Astrocyte (in vitro differentiated cells and primary cell): Measurements from ENCODE around the gene PYDC1. TPM values are rescaled to one million over a fixed set of nuclear protein-coding genes. Genes with fewer than 3 reads are reported as not detected.

ENCODE experiments used
- DNase-seq: peaks from one replicate; pipeline ENCODE4 v3.0.0-alpha.2; 2010; ENCODE audit warnings: low read depth
- FAIRE-seq: peaks from 2 replicates; lab custom pipeline; 2011; peaks lifted over from hg19 to GRCh38; lab: Jason Lieb, UNC
- H2AFZ ChIP-seq: 2 replicates; pipeline ENCODE4 v1.6.0; 2012; ENCODE audit warnings: low read depth, low read length, inconsistent platforms
- H3K27ac ChIP-seq: 2 replicates; pipeline ENCODE4 v1.5.1; 2011; ENCODE audit warnings: low read depth, low read length, inconsistent platforms
- H3K27me3 ChIP-seq: 2 replicates; pipeline ENCODE4 v1.6.0; 2011; ENCODE audit warnings: low read length, inconsistent platforms; ENCODE audit not compliant: insufficient read depth
- H3K36me3 ChIP-seq: 2 replicates; pipeline ENCODE4 v1.5.1; 2011; ENCODE audit warnings: low read length, inconsistent platforms; ENCODE audit not compliant: insufficient read depth
- H3K4me1 ChIP-seq: 2 replicates; pipeline ENCODE4 v1.5.1; 2011; ENCODE audit warnings: low read length, inconsistent platforms; ENCODE audit not compliant: insufficient read depth
- H3K4me2 ChIP-seq: 2 replicates; pipeline ENCODE4 v1.6.0; 2012; ENCODE audit warnings: low read length, inconsistent platforms
- H3K4me3 ChIP-seq: 2 replicates; pipeline ENCODE4 v1.5.1; 2011; ENCODE audit warnings: low read depth, mild to moderate bottlenecking, low read length, inconsistent platforms; ENCODE audit not compliant: insufficient read depth
- H3K79me2 ChIP-seq: 2 replicates; pipeline ENCODE4 v1.6.0; 2012; ENCODE audit warnings: mild to moderate bottlenecking, low read length, inconsistent platforms; ENCODE audit not compliant: insufficient read depth
- H3K9ac ChIP-seq: 2 replicates; pipeline ENCODE4 v1.6.0; 2012; ENCODE audit warnings: mild to moderate bottlenecking, low read length, inconsistent platforms
- H3K9me3 ChIP-seq: 2 replicates; pipeline ENCODE4 v1.5.1; 2012; ENCODE audit warnings: low read depth, mild to moderate bottlenecking, low read length, inconsistent platforms; ENCODE audit not compliant: insufficient read depth
- H4K20me1 ChIP-seq: 2 replicates; pipeline ENCODE4 v1.6.0; 2012; ENCODE audit warnings: low read length, inconsistent platforms; ENCODE audit not compliant: insufficient read depth
- H3K27ac Mint-ChIP-seq: one replicate; pipeline ENCODE4 v1.8.0; 2021; ENCODE audit warnings: mild to moderate bottlenecking, mixed read lengths; ENCODE audit not compliant: unreplicated experiment
- H3K27me3 Mint-ChIP-seq: one replicate; pipeline ENCODE4 v1.8.0; 2021; ENCODE audit warnings: low read depth, mixed read lengths; ENCODE audit not compliant: unreplicated experiment
- H3K36me3 Mint-ChIP-seq: one replicate; pipeline ENCODE4 v1.8.0; 2021; ENCODE audit warnings: low read depth, mixed read lengths; ENCODE audit not compliant: unreplicated experiment
- H3K4me1 Mint-ChIP-seq: one replicate; pipeline ENCODE4 v1.8.0; 2021; ENCODE audit warnings: low read depth, mixed read lengths; ENCODE audit not compliant: unreplicated experiment
- H3K4me3 Mint-ChIP-seq: one replicate; pipeline ENCODE4 v1.8.0; 2021; ENCODE audit warnings: mild to moderate bottlenecking, moderate library complexity, mixed read lengths; ENCODE audit not compliant: unreplicated experiment
- H3K9me3 Mint-ChIP-seq: one replicate; pipeline ENCODE4 v1.8.0; 2021; ENCODE audit warnings: mild to moderate bottlenecking, mixed read lengths; ENCODE audit not compliant: unreplicated experiment
- CTCF ChIP-seq: IDR thresholded peaks from 2 replicates; pipeline ENCODE4 v1.5.1; 2011; ENCODE audit warnings: low read depth, mild to moderate bottlenecking, inconsistent platforms, low read length, moderate library complexity; ENCODE audit not compliant: insufficient read depth
- EZH2 ChIP-seq: IDR thresholded peaks from 2 replicates; pipeline ENCODE4 v1.6.1; 2012; ENCODE audit warnings: mild to moderate bottlenecking, low read length, inconsistent platforms; ENCODE audit not compliant: insufficient read depth
- total RNA-seq: library from RNA; stranded (reverse); gene quantifications from 2 replicates; pipeline ENCODE4 v1.2.1, GENCODE V29; 2021

The PYDC1 gene
- total RNA-seq, 1 donor from 2014 or later = not detected

GRCh38 chr16:31184888-31185287, 32.0 kb downstream of the PYDC1 start:
- Histone ChIP-seq H3K4me2 (no peak overlapping the region), H3K36me3 (peaks cover 73% of the 10 kb centered on the region), H3K27ac (no peak overlapping the region), H3K4me3 (no peak overlapping the region), H4K20me1 (peaks cover 94% of the 10 kb centered on the region), H3K9ac (no peak overlapping the region), H3K27me3 (no peaks in the 10 kb centered on the region), H3K79me2 (peaks cover 99% of the 10 kb centered on the region), H2AFZ (no peak overlapping the region), H3K9me3 (no peaks in the 10 kb centered on the region), H3K4me1 (peaks cover 21% of the 10 kb centered on the region)
- TF ChIP-seq EZH2 = no peak
- TF ChIP-seq CTCF = no peak
- FAIRE-seq (no peak), DNase-seq (no peak)
- peak overlapping the region; percentile 30 for H3K4me3 Mint-ChIP-seq
- H3K27ac Mint-ChIP-seq = peak overlapping the region; percentile 20
- peaks cover 45% of the 10 kb centered on the region for H3K36me3 Mint-ChIP-seq
- H3K9me3 Mint-ChIP-seq = no peaks in the 10 kb centered on the region
- peaks cover 49% of the 10 kb centered on the region for H3K4me1 Mint-ChIP-seq
- no peaks in the 10 kb centered on the region for H3K27me3 Mint-ChIP-seq

GRCh38 chr16:31183432-31184428, 33.2 kb downstream of the PYDC1 start:
- peaks cover 49% of the 10 kb centered on the region for H3K4me1 Mint-ChIP-seq
- TF ChIP-seq EZH2 = no peak
- TF ChIP-seq CTCF = no peak
- no peaks in the 10 kb centered on the region for H3K27me3 ChIP-seq
- peaks cover 94% of the 10 kb centered on the region for H3K79me2 ChIP-seq
- peak overlapping the region; percentile 92 for H3K4me3 ChIP-seq
- no peak overlapping the region for H2AFZ ChIP-seq
- peaks cover 61% of the 10 kb centered on the region for H3K36me3 ChIP-seq
- DNase-seq (no peak), FAIRE-seq (no peak)
- H3K9me3 Mint-ChIP-seq = no peaks in the 10 kb centered on the region
- peaks cover 26% of the 10 kb centered on the region for H3K4me1 ChIP-seq
- H3K27me3 Mint-ChIP-seq = no peaks in the 10 kb centered on the region
- peak overlapping the region; percentile 56 for H3K27ac Mint-ChIP-seq
- no peaks in the 10 kb centered on the region for H3K9me3 ChIP-seq
- no peak overlapping the region for H3K27ac ChIP-seq
- peak overlapping the region; percentile 92 for H3K4me2 ChIP-seq
- H4K20me1 ChIP-seq = peaks cover 82% of the 10 kb centered on the region
- peak overlapping the region; percentile 99 for H3K9ac ChIP-seq
- H3K4me3 Mint-ChIP-seq = peak overlapping the region; percentile 98
- peaks cover 36% of the 10 kb centered on the region for H3K36me3 Mint-ChIP-seq

GRCh38 chr16:31182391-31182790, 34.5 kb downstream of the PYDC1 start:
- peak overlapping the region; percentile 92 for H3K4me2 ChIP-seq
- no peak overlapping the region for H3K27ac ChIP-seq
- H2AFZ ChIP-seq = no peak overlapping the region
- no peaks in the 10 kb centered on the region for H3K9me3 ChIP-seq
- no peaks in the 10 kb centered on the region for H3K27me3 Mint-ChIP-seq
- peak overlapping the region; percentile 98 for H3K4me3 Mint-ChIP-seq
- peak overlapping the region; percentile 92 for H3K4me3 ChIP-seq
- no peak for FAIRE-seq
- H3K27me3 ChIP-seq = no peaks in the 10 kb centered on the region
- peaks cover 81% of the 10 kb centered on the region for H3K79me2 ChIP-seq
- H3K9me3 Mint-ChIP-seq = no peaks in the 10 kb centered on the region
- H3K4me1 ChIP-seq = peaks cover 26% of the 10 kb centered on the region
- TF ChIP-seq CTCF (no peak), EZH2 (no peak)
- peaks cover 69% of the 10 kb centered on the region for H4K20me1 ChIP-seq
- peaks cover 26% of the 10 kb centered on the region for H3K36me3 Mint-ChIP-seq
- H3K27ac Mint-ChIP-seq = peak overlapping the region; percentile 83
- peak overlapping the region; percentile 99 for H3K9ac ChIP-seq
- peaks cover 48% of the 10 kb centered on the region for H3K36me3 ChIP-seq
- H3K4me1 Mint-ChIP-seq = peaks cover 45% of the 10 kb centered on the region
- DNase-seq = no peak
